ENCODE results near the gene FREM3. TPM values are rescaled to one million over a fixed set of nuclear protein-coding genes. Genes with fewer than 3 reads are reported as not detected.

FREM3 gene
- total RNA-seq, 4 donors from 2014 or later: not detected

DNA sequence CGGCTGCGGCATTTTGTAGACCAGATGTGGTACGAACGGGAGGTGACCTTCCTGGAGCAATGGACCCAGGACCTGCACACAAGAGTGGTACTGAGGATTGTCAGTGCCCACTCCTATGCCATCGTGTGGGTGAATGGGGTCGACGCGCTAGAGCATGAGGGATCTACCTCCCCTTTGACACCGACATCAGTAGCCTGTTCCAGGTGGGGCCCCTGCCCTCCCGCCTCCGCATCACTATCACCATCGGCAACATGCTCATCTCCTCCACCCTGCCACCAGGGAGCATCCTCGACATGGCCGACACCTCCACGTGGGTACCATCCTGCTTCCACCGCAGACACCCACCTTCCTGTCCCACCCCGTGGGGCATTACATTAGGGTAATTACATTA, 140.7 kb downstream of the FREM3 start:
- H3K27me3 ChIP-seq: no peaks in the 10 kb centered on the region
- H3K4me1 ChIP-seq: peaks cover 11% of the 10 kb centered on the region
- H3K27ac ChIP-seq: no peak overlapping the region
- TF ChIP-seq POLR2A (IDR thresholded peaks at IDR 0.05): no peak
- TF ChIP-seq, protein P1, sequence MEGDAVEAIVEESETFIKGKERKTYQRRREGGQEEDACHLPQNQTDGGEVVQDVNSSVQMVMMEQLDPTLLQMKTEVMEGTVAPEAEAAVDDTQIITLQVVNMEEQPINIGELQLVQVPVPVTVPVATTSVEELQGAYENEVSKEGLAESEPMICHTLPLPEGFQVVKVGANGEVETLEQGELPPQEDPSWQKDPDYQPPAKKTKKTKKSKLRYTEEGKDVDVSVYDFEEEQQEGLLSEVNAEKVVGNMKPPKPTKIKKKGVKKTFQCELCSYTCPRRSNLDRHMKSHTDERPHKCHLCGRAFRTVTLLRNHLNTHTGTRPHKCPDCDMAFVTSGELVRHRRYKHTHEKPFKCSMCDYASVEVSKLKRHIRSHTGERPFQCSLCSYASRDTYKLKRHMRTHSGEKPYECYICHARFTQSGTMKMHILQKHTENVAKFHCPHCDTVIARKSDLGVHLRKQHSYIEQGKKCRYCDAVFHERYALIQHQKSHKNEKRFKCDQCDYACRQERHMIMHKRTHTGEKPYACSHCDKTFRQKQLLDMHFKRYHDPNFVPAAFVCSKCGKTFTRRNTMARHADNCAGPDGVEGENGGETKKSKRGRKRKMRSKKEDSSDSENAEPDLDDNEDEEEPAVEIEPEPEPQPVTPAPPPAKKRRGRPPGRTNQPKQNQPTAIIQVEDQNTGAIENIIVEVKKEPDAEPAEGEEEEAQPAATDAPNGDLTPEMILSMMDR (IDR thresholded peaks at IDR 0.05): no peak
- no peak for TF ChIP-seq EP300 (IDR thresholded peaks at IDR 0.05)
- TF ChIP-seq POLR2AphosphoS5 (IDR thresholded peaks at IDR 0.05): no peak
- 64% methylated on average over 13 of the region's 17 CpGs for WGBS
- H3K4me3 ChIP-seq: peak overlapping the region; percentile 56
- no peaks in the 10 kb centered on the region for H3K9me3 ChIP-seq
- peaks cover 3% of the 10 kb centered on the region for H3K36me3 ChIP-seq
- no peak for DNase-seq (ENCODE audit: low spot score in 2 of 2)

DNA sequence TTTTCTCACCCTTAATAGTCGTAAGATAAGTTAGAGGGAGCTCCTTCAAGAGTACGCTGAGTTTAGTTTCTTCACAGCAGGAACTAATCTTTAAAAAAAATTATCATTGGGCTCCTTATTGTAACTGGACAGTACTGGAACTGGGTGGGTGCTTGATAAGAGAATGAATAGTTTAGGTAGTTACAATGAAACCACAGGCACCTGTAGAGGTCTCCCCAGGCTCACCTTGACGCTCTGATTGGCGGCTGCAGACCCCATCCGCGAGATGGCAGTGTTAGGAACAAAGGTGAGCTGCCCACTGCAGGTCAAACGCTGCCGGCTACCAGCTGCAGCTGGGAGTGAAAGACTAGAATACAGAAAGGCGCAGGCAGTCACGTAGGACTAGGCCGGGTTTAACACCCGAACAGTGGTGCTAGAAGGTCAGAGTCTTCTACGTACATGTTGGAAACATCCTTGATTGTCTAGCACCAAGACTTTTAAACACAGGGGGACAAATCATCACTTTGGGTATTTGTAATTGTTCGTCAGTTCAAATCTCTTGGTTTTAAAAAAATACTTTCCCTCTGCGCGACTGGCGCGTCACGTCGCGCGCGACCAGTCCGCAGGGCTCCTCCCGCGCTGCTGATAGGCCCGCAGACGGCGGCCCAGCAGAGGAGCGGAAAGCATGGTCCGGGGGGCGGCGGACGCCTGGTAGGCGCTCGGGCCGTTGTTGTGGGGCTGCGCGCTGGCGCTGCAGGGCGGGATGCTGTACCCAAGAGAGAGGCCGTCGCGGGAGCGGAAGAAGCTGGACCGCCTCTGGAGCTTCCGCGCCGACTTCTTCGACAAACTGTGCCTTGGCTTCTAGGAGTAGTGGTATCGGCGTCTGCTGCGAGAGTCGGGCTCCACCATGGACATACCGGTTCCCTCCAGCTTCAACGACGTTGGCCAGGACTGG, 141.4 kb downstream of the FREM3 start:
- H3K9me3 ChIP-seq: no peaks in the 10 kb centered on the region
- DNase-seq (ENCODE audit: low spot score in 2 of 2): peak in 1 of 2 donors; percentile 70
- peaks cover 11% of the 10 kb centered on the region for H3K4me1 ChIP-seq
- peaks cover 10% of the 10 kb centered on the region for H3K36me3 ChIP-seq
- WGBS: 4% methylated on average over 27 of the region's 57 CpGs
- TF ChIP-seq POLR2AphosphoS5 (IDR thresholded peaks at IDR 0.05) (no peak), POLR2A (IDR thresholded peaks at IDR 0.05) (no peak), EP300 (IDR thresholded peaks at IDR 0.05) (no peak)
- TF ChIP-seq, protein P1 (IDR thresholded peaks at IDR 0.05): peak in 1 of 2 donors; percentile 18
- H3K4me3 ChIP-seq: peak overlapping the region; percentile 56
- H3K27ac ChIP-seq: peak overlapping the region; percentile 14
- H3K27me3 ChIP-seq: no peaks in the 10 kb centered on the region

DNA sequence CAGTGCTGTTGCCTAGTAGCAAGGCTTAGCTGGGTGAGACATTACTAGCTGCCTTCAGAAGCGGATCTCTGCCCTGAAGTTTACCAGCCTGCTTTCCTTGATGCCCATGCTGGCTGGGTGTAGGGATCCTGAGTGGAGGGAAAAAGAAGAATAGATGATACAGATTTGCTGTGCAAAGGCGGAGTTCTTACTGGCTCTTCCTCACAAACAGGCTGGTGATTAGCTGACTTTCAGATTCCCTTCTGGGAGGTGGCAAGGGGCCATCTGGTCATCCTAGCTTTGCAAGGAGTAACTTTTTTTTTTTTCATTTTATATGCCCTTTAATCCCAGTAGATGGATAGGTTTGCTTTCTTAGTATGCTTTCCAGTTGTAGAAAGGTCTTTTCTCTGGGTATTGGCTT, 142.2 kb downstream of the FREM3 start:
- peaks cover 18% of the 10 kb centered on the region for H3K36me3 ChIP-seq
- DNase-seq (ENCODE audit: low spot score in 2 of 2): no peak
- peaks cover 11% of the 10 kb centered on the region for H3K4me1 ChIP-seq
- H3K4me3 ChIP-seq: peak overlapping the region; percentile 56
- TF ChIP-seq, protein P1 (IDR thresholded peaks at IDR 0.05): no peak
- no peak for TF ChIP-seq POLR2AphosphoS5 (IDR thresholded peaks at IDR 0.05)
- no peak for TF ChIP-seq EP300 (IDR thresholded peaks at IDR 0.05)
- no peak for TF ChIP-seq POLR2A (IDR thresholded peaks at IDR 0.05)
- H3K27ac ChIP-seq: no peak overlapping the region
- H3K9me3 ChIP-seq: no peaks in the 10 kb centered on the region
- no peaks in the 10 kb centered on the region for H3K27me3 ChIP-seq
- WGBS: 76% methylated on average over 2 of the region's 2 CpGs

DNA sequence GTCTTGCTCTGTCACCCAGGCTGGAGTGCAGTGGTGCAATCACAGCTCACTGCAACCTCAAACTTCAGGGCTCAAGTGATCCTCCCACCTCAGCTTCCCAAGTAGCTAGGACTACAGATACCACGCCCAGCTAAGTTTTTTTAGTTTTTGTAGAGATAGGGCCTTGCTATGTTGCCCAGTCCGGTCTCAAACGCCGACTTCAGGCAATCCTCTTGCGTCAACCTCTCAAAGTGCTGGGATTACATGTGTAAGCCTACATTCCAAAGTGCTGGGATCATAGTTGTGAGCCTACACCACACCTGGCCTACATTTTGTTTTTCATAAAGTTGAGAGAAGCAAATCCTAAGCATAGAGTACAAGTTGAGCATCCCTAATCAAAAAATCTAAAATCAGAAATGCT, 144.8 kb downstream of the FREM3 start:
- no peak overlapping the region for H3K4me3 ChIP-seq
- H3K27ac ChIP-seq: no peak overlapping the region
- TF ChIP-seq EP300 (IDR thresholded peaks at IDR 0.05): no peak
- TF ChIP-seq, protein P1 (IDR thresholded peaks at IDR 0.05): no peak
- no peak for TF ChIP-seq POLR2A (IDR thresholded peaks at IDR 0.05)
- TF ChIP-seq POLR2AphosphoS5 (IDR thresholded peaks at IDR 0.05): no peak
- no peak for DNase-seq (ENCODE audit: low spot score in 2 of 2)
- H3K36me3 ChIP-seq: peaks cover 34% of the 10 kb centered on the region
- 77% methylated on average over 5 of the region's 5 CpGs for WGBS
- no peaks in the 10 kb centered on the region for H3K27me3 ChIP-seq
- H3K4me1 ChIP-seq: peaks cover 11% of the 10 kb centered on the region
- H3K9me3 ChIP-seq: no peaks in the 10 kb centered on the region

Data from suprapubic skin (tissue), 4 donors.